AG04449 (cell line): ENCODE results near the gene UNC93B1.

Source experiments
- CTCF ChIA-PET: fragments of 350-600 bp; formaldehyde crosslinking; extraction: SDS; loops from one replicate; lab custom pipeline; 2021; ENCODE audit warnings: antibody characterized with exemption; lab: Yijun Ruan, JAX
- POLR2A ChIA-PET: fragments of 400-600, 350-600 bp; formaldehyde crosslinking; extraction: SDS; loops from one replicate; lab custom pipeline; 2020; ENCODE audit warnings: antibody characterized with exemption, inconsistent platforms; lab: Yijun Ruan, JAX
- DNase-seq: peaks from one replicate; pipeline ENCODE4 v3.0.0-alpha.2; 2010; ENCODE audit warnings: low read depth, low spot score
- H3K4me3 ChIP-seq: 2 replicates; pipeline ENCODE4 v1.5.1; 2011; ENCODE audit warnings: low read depth, mild to moderate bottlenecking, control low read depth, low read length
- TF ChIP-seq, protein P1 (sequence below): IDR thresholded peaks from one replicate; pipeline ENCODE4 v1.5.1; 2011; ENCODE audit warnings: mild to moderate bottlenecking, moderate library complexity, low read length, control low read depth, inconsistent platforms; ENCODE audit not compliant: insufficient read depth; ENCODE audit errors: missing control alignments

Gene UNC93B1

DNA sequence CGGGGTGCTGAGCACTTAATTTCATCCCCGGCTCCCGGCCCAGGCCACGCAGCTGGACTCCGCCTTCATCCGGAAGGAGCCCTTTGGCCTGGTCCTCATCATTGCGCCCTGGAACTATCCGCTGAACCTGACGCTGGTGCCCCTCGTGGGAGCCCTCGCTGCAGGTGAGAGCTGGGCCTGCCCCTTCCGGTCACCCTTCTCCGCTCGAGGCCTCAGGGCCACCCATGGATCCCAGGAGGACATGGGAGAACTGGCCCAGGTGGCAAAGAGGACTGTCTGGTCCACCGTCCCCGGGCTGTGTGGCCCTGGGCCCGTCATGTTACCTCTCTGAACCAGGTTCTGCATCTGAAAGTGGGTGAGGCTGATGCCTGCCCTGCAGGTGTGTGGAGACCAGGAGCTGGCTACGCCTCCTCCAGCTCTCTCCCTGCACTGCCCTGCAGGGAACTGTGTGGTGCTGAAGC, 14.9 kb upstream of the UNC93B1 start:
- CTCF ChIA-PET, result interaction anchor here (1.3 kb wide), 1 partner anchor 8 kb away, joined by 3 read pairs; no protein-coding TSS in a partner anchor
- no peak overlapping the region for H3K4me3 ChIP-seq
- POLR2A ChIA-PET, result interaction anchor here (1.2 kb wide), 1 partner anchor 8 kb away, joined by 5 read pairs; the partner anchor contains the start of gene ALDH3B1
- TF ChIP-seq, protein P1, sequence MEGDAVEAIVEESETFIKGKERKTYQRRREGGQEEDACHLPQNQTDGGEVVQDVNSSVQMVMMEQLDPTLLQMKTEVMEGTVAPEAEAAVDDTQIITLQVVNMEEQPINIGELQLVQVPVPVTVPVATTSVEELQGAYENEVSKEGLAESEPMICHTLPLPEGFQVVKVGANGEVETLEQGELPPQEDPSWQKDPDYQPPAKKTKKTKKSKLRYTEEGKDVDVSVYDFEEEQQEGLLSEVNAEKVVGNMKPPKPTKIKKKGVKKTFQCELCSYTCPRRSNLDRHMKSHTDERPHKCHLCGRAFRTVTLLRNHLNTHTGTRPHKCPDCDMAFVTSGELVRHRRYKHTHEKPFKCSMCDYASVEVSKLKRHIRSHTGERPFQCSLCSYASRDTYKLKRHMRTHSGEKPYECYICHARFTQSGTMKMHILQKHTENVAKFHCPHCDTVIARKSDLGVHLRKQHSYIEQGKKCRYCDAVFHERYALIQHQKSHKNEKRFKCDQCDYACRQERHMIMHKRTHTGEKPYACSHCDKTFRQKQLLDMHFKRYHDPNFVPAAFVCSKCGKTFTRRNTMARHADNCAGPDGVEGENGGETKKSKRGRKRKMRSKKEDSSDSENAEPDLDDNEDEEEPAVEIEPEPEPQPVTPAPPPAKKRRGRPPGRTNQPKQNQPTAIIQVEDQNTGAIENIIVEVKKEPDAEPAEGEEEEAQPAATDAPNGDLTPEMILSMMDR, result no peak
- DNase-seq, result no peak

DNA sequence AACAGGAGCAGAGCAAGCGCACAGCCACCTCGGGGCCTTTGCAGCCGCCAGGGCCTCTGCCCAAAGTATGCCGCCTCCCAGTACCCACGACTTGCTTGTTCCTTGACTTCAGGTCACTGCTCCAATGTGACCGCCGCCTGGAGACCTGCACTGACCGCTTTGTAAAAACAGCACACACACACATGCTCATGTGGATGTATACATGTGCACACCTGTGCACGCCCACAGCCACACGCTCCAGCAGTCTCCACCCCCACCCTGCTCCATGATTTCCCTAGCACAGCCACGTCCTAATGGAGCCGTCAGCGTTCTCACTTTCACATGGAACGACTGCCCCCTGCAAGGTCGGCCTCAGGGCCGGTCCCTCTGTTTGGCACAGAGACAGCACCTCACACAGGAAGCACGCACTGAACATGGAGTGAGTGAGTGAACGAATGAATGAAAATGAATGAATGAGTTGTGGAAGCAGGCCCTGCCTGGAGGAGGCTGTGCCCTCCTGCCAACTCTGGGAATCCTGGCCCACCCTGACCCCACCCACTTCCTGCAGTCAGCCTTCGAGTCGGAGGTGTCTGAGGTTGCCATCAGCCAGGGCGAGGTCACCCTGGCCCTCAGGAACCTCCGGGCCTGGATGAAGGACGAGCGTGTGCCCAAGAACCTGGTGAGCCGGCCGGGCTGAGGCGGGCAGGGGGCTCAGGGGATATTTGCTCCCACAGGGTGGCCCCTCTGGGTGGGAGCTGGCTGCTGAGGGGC, 14.3 kb upstream of the UNC93B1 start:
- ChIA-PET POLR2A (no interaction called here), CTCF (interaction anchor here (1.3 kb wide), 1 partner anchor 9 kb away, joined by 3 read pairs; no protein-coding TSS in a partner anchor)
- no peak for DNase-seq
- TF ChIP-seq, protein P1, result no peak
- H3K4me3 ChIP-seq, result no peak overlapping the region

DNA sequence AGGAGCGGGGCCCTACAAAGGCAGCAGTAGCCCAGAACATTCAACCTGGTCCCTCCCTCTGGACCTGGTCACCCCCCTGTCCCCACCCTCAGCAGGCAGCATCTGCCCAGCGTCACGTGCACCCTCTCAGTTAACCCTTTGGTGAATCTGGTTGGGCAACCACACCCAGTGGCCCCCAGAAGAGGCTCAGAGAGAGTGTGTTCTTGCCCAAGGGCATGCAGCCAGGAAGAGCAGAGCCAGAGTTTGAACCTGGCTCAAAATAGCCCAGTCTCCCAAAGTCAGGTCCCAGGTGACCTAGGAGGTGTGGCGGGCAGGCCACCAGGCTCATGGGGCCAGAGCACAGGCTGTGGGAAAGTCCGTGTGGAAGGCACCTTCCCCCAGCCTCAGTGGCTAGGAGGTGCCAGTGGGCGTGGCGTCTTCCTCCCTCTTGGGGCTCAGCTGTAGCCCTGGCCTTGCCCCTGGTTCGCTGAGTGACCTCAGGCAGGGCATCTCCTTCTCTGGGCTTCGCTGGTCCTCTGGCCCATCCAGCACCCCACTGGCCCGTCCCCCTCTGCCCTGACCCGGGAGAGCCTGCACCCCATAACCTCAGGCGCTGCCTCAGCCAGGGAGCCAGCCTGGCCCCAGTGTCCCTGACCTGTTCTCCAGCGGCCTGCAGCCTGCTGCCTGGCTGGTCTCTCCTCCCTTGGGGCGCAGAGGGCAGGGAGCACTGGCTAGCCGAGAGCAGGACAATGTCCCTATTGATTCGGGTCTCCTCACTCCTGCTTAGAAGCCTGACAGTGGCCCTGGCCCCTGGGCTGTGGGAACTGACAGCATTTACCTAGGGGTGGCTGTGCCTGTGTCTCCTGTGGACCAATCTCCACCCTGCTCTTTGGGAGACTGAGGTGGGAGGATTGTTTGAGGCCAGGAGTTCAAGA, 13.3 kb upstream of the UNC93B1 start:
- TF ChIP-seq, protein P1, result no peak
- H3K4me3 ChIP-seq, result no peak overlapping the region
- DNase-seq, result no peak
- ChIA-PET CTCF (no interaction called here), POLR2A (no interaction called here)

DNA sequence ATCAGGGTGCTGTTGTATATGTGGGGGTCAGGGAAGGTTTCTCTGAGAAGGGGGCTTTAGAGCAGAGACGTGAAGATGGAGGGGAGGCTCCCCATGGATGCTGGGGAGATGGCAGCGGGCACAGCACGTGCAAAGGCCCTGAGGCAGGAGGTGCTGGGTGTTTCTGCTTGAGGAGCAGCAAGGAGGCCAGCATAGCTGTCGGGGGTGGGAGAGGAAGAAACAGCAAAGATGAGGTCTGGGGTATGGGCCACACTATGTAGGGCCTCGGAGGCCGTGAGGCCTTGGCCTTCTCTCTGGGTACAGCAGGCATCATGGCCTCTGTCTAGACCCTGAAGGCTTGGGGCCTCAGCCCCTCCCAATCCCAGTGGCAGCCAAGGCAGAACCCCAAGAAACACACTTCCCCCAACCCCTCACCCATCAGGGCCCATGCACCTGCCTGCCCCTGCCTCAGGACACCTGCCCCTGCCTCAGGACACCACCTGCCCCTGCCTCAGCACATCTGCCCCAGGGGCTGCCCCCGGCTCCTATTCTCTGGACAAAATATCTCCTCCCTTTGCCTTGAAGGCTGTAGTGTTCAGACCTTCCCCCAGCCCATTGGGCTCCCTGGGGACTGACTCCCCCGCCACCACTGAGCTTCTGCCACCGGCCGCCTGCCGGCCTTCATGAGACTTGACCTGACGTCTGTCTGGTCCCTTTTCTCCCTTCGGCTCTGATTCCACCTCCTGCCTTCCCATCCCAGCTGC, 12.4 kb upstream of the UNC93B1 start:
- no peak overlapping the region for H3K4me3 ChIP-seq
- CTCF ChIA-PET, result no interaction called here
- DNase-seq, result no peak
- POLR2A ChIA-PET, result no interaction called here
- TF ChIP-seq, protein P1, result no peak

DNA sequence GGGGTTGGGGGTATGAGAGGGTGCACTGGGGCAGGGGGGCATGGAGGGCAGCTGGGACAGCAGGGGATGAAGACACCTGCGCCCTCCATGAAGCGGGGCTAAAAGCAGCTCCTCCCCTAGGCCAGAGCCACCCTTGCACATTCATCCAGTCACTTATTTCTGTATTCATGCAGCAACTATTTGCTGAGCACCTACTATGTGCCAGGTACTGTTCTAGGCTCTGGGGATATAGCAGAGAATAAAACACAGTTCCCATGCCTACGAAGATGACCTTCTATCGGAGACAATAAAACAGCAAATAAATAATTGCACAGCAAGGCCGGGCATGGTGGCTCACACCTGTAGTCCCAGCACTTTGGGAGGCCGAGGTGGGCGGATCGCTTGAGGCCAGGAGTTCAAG, 11.6 kb upstream of the UNC93B1 start:
- no peak for DNase-seq
- TF ChIP-seq, protein P1, result no peak
- ChIA-PET POLR2A (no interaction called here), CTCF (interaction anchor here (0.9 kb wide), 1 partner anchor 13 kb away, joined by 3 read pairs; no protein-coding TSS in a partner anchor)
- H3K4me3 ChIP-seq, result no peak overlapping the region
